ENCODE results near the gene RARA. TPM values are rescaled to one million over a fixed set of nuclear protein-coding genes. Genes with fewer than 3 reads are reported as not detected.

Gene RARA
- polyA plus RNA-seq, 3 donors, result 14.9 to 63.9 (median 29.4) TPM

DNA sequence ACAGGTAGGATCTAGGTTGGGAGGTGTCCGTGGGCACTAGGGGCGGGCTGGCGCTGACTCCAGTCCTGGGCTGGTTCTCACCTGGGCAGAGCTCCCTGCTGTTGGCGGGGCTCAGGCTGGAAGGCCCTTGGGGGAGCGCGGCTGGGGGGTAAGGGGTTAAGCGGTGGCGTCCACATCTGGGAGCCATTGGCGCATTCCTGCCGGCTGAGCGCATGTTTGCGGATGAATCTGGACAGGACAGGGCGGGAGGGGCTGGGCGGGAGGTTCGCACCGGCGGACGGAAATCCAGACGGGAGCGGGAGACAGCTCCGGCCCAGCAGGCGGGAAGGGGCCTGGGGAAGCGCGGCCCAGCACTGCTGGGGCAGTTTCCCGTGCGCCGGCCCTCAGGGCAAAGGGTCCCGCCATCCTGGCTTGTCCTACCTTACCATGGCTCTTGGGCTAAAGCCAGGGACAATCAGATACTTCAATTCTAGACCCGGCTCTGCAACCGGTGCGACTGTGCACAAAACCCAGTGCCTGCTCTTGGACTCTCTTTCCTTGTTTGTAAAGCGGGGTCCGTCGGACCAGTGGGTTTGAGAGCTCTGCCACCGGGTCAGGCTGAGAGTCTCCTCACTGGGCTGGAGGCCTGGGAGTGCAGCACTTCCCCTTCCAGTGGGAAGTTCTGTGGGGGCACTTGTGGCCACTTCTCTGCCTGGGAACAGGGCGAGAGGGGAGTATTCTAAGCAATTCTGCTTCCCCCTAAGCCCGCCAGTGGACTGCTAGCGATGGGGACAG, 7.8 kb downstream of the RARA start:
- TF ChIP-seq, protein P1, sequence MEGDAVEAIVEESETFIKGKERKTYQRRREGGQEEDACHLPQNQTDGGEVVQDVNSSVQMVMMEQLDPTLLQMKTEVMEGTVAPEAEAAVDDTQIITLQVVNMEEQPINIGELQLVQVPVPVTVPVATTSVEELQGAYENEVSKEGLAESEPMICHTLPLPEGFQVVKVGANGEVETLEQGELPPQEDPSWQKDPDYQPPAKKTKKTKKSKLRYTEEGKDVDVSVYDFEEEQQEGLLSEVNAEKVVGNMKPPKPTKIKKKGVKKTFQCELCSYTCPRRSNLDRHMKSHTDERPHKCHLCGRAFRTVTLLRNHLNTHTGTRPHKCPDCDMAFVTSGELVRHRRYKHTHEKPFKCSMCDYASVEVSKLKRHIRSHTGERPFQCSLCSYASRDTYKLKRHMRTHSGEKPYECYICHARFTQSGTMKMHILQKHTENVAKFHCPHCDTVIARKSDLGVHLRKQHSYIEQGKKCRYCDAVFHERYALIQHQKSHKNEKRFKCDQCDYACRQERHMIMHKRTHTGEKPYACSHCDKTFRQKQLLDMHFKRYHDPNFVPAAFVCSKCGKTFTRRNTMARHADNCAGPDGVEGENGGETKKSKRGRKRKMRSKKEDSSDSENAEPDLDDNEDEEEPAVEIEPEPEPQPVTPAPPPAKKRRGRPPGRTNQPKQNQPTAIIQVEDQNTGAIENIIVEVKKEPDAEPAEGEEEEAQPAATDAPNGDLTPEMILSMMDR (IDR thresholded peaks at IDR 0.05), result no peak
- H3K9me3 ChIP-seq (replicated peaks in 1 of 2; ENCODE audit: control insufficient read depth in 1 of 2, insufficient read depth in 1 of 2, low read length in 2 of 2), result no peaks in the 10 kb centered on the region
- Mint-ChIP-seq H3K4me1 (peaks cover 54% of the 10 kb centered on the region), H3K9me3 (peaks cover 0 to 5% (median 0%) of the 10 kb centered on the region in 7 donors), H3K36me3 (peaks cover 19 to 33% of the 10 kb centered on the region in 2 donors), H3K4me3 (peak overlapping the region; percentile 95 to 99), H3K27me3 (ENCODE audit: low read depth in 3 of 3) (peaks cover 0 to 11% (median 6%) of the 10 kb centered on the region in 3 donors), H3K27ac (peak overlapping the region; percentile 96 to 100 (median 99))
- no peak overlapping the region for H2AFZ ChIP-seq (ENCODE audit: insufficient read depth, low read depth, low read length, poor library complexity, severe bottlenecking)
- peak overlapping the region; percentile 99 to 100 for H3K27ac ChIP-seq (ENCODE audit: low read depth in 1 of 2, low read length in 2 of 2)
- H3K4me1 ChIP-seq (ENCODE audit: control insufficient read depth in 1 of 2, insufficient read depth in 2 of 2, low read length in 2 of 2), result peaks cover 75 to 79% of the 10 kb centered on the region in 2 donors
- 69% methylated on average over 21 of the region's 38 CpGs for WGBS (ENCODE audit: insufficient coverage)
- H3K36me3 ChIP-seq (replicated peaks in 1 of 2; ENCODE audit: control insufficient read depth in 1 of 2, insufficient read depth in 2 of 2, low read length in 2 of 2), result no peaks in the 10 kb centered on the region
- DNase-seq, result peak in 2 of 3 donors; percentile 52 to 54
- peaks cover 46% of the 10 kb centered on the region for H3K79me2 ChIP-seq (ENCODE audit: insufficient read depth, low read length)
- peak overlapping the region; percentile 97 for H3K4me2 ChIP-seq (replicated peaks; ENCODE audit: extremely low read depth, low read length, poor library complexity, severe bottlenecking)
- no peaks in the 10 kb centered on the region for H3K27me3 ChIP-seq (ENCODE audit: control insufficient read depth in 2 of 2, insufficient read depth in 2 of 2, low read length in 2 of 2)
- intact Hi-C loops (cut with micrococcal nuclease), result loop anchor here in 1 of 2 donors (2.0 kb wide), 1 partner anchor 14 kb away; no protein-coding TSS in a partner anchor
- peaks cover 51% of the 10 kb centered on the region for H4K20me1 ChIP-seq (ENCODE audit: insufficient read depth, low read length)
- H3K9ac ChIP-seq (ENCODE audit: insufficient read depth, low read length, poor library complexity, severe bottlenecking), result peak overlapping the region; percentile 97
- peak overlapping the region; percentile 75 to 100 (median 100) for H3K4me3 ChIP-seq (replicated peaks in 1 of 3; ENCODE audit: low read depth in 2 of 3, low read length in 3 of 3)

- WGBS (ENCODE audit: insufficient coverage), result 26% methylated on average over 4 of the region's 6 CpGs
- Histone ChIP-seq H3K36me3 (replicated peaks in 1 of 2; ENCODE audit: control insufficient read depth in 1 of 2, insufficient read depth in 2 of 2, low read length in 2 of 2) (no peaks in the 10 kb centered on the region), H2AFZ (ENCODE audit: insufficient read depth, low read depth, low read length, poor library complexity, severe bottlenecking) (no peak overlapping the region), H3K4me3 (replicated peaks in 1 of 3; ENCODE audit: low read depth in 2 of 3, low read length in 3 of 3) (peak overlapping the region; percentile 75 to 100 (median 100)), H3K4me2 (replicated peaks; ENCODE audit: extremely low read depth, low read length, poor library complexity, severe bottlenecking) (peak overlapping the region; percentile 97), H3K27ac (ENCODE audit: low read depth in 1 of 2, low read length in 2 of 2) (peak overlapping the region; percentile 99 to 100), H3K9me3 (replicated peaks in 1 of 2; ENCODE audit: control insufficient read depth in 1 of 2, insufficient read depth in 1 of 2, low read length in 2 of 2) (no peaks in the 10 kb centered on the region), H4K20me1 (ENCODE audit: insufficient read depth, low read length) (peaks cover 47% of the 10 kb centered on the region), H3K9ac (ENCODE audit: insufficient read depth, low read length, poor library complexity, severe bottlenecking) (peak overlapping the region; percentile 97), H3K27me3 (ENCODE audit: control insufficient read depth in 2 of 2, insufficient read depth in 2 of 2, low read length in 2 of 2) (no peaks in the 10 kb centered on the region), H3K4me1 (ENCODE audit: control insufficient read depth in 1 of 2, insufficient read depth in 2 of 2, low read length in 2 of 2) (peaks cover 69 to 74% of the 10 kb centered on the region in 2 donors), H3K79me2 (ENCODE audit: insufficient read depth, low read length) (peaks cover 52% of the 10 kb centered on the region)
- Mint-ChIP-seq H3K4me3 (peak overlapping the region; percentile 95 to 99), H3K27me3 (ENCODE audit: low read depth in 3 of 3) (peaks cover 0 to 11% (median 4%) of the 10 kb centered on the region in 3 donors), H3K36me3 (peaks cover 19 to 38% of the 10 kb centered on the region in 2 donors), H3K27ac (peak overlapping the region; percentile 96 to 100 (median 99)), H3K4me1 (peaks cover 54% of the 10 kb centered on the region), H3K9me3 (peaks cover 0 to 5% (median 0%) of the 10 kb centered on the region in 7 donors)
- TF ChIP-seq, protein P1 (IDR thresholded peaks at IDR 0.05), result peak; percentile 77
- DNase-seq, result peak in 2 of 3 donors; percentile 54 to 59
- intact Hi-C loops (cut with micrococcal nuclease), result loop anchor here in 1 of 2 donors (2.0 kb wide), 1 partner anchor 15 kb away; no protein-coding TSS in a partner anchor
These were observed 8.4 kb downstream of the RARA start for GRCh38 chr17:40317345-40317873.

All from CD14-positive monocyte (primary cell).